ENCODE results near the gene ASB16.
A peak's percentile ranks its signal among the peaks of the same experiment; 100 is the strongest.

Gene ASB16

DNA sequence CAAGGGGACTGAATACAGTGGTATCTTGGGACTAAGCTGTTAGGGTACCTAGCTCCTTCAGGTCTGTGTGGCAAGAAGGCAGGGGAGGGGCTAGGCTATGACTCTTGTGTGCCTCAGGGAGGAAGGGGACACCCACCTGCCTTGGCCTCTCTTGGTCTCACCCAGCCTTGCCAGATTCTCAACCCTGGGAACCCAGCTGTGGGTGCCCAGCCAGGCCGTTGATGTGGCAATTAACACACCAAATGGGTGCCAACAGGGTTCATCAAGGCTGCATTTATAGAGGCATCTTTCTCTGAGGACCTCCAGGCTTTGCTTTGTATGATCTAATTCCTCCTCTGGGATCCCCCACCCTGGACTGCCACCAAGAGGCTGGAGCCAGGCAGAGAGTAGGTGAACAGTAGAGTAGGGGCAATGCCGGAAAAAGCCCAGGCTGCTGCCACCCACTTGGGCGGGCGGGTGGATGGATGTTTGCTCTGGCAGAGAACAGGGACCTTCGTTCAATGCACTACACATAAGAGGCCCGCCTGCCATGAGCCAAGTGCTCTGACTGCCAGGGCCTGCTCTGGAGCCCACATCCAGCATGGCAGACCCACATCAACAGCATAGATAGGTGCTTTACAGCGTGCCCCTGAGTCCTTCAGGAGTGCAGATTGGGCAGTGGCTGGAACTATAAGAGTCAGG, 3.2 kb upstream of the ASB16 start:
- no peaks in the 10 kb centered on the region for H4K20me1 ChIP-seq (ENCODE audit: insufficient read depth, low read length)
- no peaks in the 10 kb centered on the region for H3K9me3 ChIP-seq (ENCODE audit: insufficient read depth, low read length)
- no peak overlapping the region for H3K27ac ChIP-seq (ENCODE audit: low read length)
- no peak overlapping the region for H3K9ac ChIP-seq (ENCODE audit: low read length)
- no peak overlapping the region for H3K4me2 ChIP-seq (ENCODE audit: low read length)
- peaks cover 17% of the 10 kb centered on the region for H3K4me1 ChIP-seq (ENCODE audit: low read length)
- H3K79me2 ChIP-seq (ENCODE audit: low read length), result no peaks in the 10 kb centered on the region
- no peak for TF ChIP-seq EZH2phosphoT487 (IDR thresholded peaks at IDR 0.05; ENCODE audit: low read depth)
- TF ChIP-seq, protein P1, sequence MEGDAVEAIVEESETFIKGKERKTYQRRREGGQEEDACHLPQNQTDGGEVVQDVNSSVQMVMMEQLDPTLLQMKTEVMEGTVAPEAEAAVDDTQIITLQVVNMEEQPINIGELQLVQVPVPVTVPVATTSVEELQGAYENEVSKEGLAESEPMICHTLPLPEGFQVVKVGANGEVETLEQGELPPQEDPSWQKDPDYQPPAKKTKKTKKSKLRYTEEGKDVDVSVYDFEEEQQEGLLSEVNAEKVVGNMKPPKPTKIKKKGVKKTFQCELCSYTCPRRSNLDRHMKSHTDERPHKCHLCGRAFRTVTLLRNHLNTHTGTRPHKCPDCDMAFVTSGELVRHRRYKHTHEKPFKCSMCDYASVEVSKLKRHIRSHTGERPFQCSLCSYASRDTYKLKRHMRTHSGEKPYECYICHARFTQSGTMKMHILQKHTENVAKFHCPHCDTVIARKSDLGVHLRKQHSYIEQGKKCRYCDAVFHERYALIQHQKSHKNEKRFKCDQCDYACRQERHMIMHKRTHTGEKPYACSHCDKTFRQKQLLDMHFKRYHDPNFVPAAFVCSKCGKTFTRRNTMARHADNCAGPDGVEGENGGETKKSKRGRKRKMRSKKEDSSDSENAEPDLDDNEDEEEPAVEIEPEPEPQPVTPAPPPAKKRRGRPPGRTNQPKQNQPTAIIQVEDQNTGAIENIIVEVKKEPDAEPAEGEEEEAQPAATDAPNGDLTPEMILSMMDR (IDR thresholded peaks at IDR 0.05; ENCODE audit: low read depth, low read length), result no peak
- H3K4me3 ChIP-seq (ENCODE audit: low read length), result no peak overlapping the region
- no peaks in the 10 kb centered on the region for H3K36me3 ChIP-seq (replicated peaks; ENCODE audit: low read depth, low read length)
- no peaks in the 10 kb centered on the region; the same call in 1 of the 2 replicates for H3K27me3 ChIP-seq (ENCODE audit: low read depth, low read length)
- no peak overlapping the region for H2AFZ ChIP-seq (ENCODE audit: low read depth, low read length)

DNA sequence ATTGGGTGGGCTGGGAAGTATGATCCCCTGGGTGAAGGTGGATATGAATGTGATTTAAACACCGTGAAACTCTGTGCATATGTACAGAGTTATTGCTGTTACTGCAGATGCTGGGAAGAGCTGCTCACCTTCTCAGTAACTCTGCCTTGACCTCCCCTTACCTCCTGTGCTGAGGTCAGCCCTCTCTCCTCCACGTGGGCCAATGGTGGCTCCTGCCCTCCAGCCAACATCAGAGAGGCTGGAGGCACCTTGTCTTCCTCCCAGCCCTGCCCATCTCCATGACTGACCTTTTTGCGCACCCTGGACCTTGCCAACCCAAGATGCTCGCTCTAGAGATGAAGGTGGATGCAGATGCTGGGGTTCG, 387 bp upstream of the ASB16 start:
- H2AFZ ChIP-seq (ENCODE audit: low read depth, low read length), result no peak overlapping the region
- H3K9ac ChIP-seq (ENCODE audit: low read length), result no peak overlapping the region
- H3K4me1 ChIP-seq (ENCODE audit: low read length), result peaks cover 17% of the 10 kb centered on the region
- H3K27ac ChIP-seq (ENCODE audit: low read length), result no peak overlapping the region
- H4K20me1 ChIP-seq (ENCODE audit: insufficient read depth, low read length), result no peaks in the 10 kb centered on the region
- H3K79me2 ChIP-seq (ENCODE audit: low read length), result no peaks in the 10 kb centered on the region
- TF ChIP-seq EZH2phosphoT487 (IDR thresholded peaks at IDR 0.05; ENCODE audit: low read depth), result no peak
- TF ChIP-seq, protein P1 (IDR thresholded peaks at IDR 0.05; ENCODE audit: low read depth, low read length), result no peak
- no peak overlapping the region for H3K4me3 ChIP-seq (ENCODE audit: low read length)
- H3K36me3 ChIP-seq (replicated peaks; ENCODE audit: low read depth, low read length), result no peaks in the 10 kb centered on the region
- H3K4me2 ChIP-seq (ENCODE audit: low read length), result peak overlapping the region; percentile 38; the same call in 1 of the 2 replicates
- H3K27me3 ChIP-seq (ENCODE audit: low read depth, low read length), result no peaks in the 10 kb centered on the region; the same call in 1 of the 2 replicates
- H3K9me3 ChIP-seq (ENCODE audit: insufficient read depth, low read length), result no peaks in the 10 kb centered on the region

DNA sequence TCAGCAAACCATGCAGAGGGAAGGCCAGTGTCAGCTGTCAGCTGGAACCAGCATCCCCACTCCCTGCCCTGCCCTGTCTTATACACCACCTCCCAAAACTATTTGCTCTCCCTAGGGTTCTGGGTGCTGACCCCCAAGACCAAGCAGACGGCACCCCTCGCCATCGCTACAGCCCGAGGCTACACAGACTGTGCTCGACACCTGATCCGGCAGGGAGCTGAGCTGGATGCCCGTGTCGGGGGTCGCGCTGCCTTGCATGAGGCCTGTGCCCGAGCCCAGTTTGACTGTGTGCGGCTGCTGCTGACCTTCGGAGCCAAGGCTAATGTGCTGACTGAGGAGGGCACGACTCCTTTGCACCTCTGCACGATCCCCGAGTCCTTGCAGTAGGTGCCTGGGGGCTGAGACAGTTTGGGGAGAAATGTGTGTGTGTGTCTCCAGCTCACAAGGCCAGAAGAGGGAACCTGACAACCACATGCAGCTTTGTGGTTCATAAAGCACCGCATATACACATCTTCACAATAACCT, 1.5 kb downstream of the ASB16 start:
- no peak overlapping the region for H3K9ac ChIP-seq (ENCODE audit: low read length)

GRCh38 chr17:44174427-44174826, 3.9 kb downstream of the ASB16 start:
- Histone ChIP-seq H3K4me1 (ENCODE audit: low read length) (peaks cover 14% of the 10 kb centered on the region), H3K4me3 (ENCODE audit: low read length) (no peak overlapping the region), H3K27ac (ENCODE audit: low read length) (no peak overlapping the region), H3K4me2 (ENCODE audit: low read length) (no peak overlapping the region), H2AFZ (ENCODE audit: low read depth, low read length) (no peak overlapping the region), H3K27me3 (ENCODE audit: low read depth, low read length) (no peaks in the 10 kb centered on the region; the same call in 1 of the 2 replicates), H3K36me3 (replicated peaks; ENCODE audit: low read depth, low read length) (peaks cover 3% of the 10 kb centered on the region), H3K9me3 (ENCODE audit: insufficient read depth, low read length) (no peaks in the 10 kb centered on the region), H3K79me2 (ENCODE audit: low read length) (no peaks in the 10 kb centered on the region), H3K9ac (ENCODE audit: low read length) (no peak overlapping the region), H4K20me1 (ENCODE audit: insufficient read depth, low read length) (no peaks in the 10 kb centered on the region)
- TF ChIP-seq EZH2phosphoT487 (IDR thresholded peaks at IDR 0.05; ENCODE audit: low read depth), result no peak
- TF ChIP-seq, protein P1 (IDR thresholded peaks at IDR 0.05; ENCODE audit: low read depth, low read length), result no peak

More for the DNA sequence above, 1.5 kb downstream of the ASB16 start:
- H4K20me1 ChIP-seq (ENCODE audit: insufficient read depth, low read length), result no peaks in the 10 kb centered on the region
- no peak overlapping the region for H2AFZ ChIP-seq (ENCODE audit: low read depth, low read length)
- no peaks in the 10 kb centered on the region; the same call in 1 of the 2 replicates for H3K27me3 ChIP-seq (ENCODE audit: low read depth, low read length)
- H3K36me3 ChIP-seq (replicated peaks; ENCODE audit: low read depth, low read length), result peaks cover 3% of the 10 kb centered on the region
- no peak overlapping the region for H3K27ac ChIP-seq (ENCODE audit: low read length)
- H3K79me2 ChIP-seq (ENCODE audit: low read length), result no peaks in the 10 kb centered on the region
- no peaks in the 10 kb centered on the region for H3K9me3 ChIP-seq (ENCODE audit: insufficient read depth, low read length)
- H3K4me2 ChIP-seq (ENCODE audit: low read length), result no peak overlapping the region
- no peak overlapping the region for H3K4me3 ChIP-seq (ENCODE audit: low read length)
- H3K4me1 ChIP-seq (ENCODE audit: low read length), result peaks cover 17% of the 10 kb centered on the region
- TF ChIP-seq, protein P1 (IDR thresholded peaks at IDR 0.05; ENCODE audit: low read depth, low read length), result no peak
- no peak for TF ChIP-seq EZH2phosphoT487 (IDR thresholded peaks at IDR 0.05; ENCODE audit: low read depth)
